Spinal cord (tissue), 10 donors: ENCODE measurements around the gene EPB42. TPM values are rescaled to one million over a fixed set of nuclear protein-coding genes. Genes with fewer than 3 reads are reported as not detected.

ENCODE experiments used
- DNase-seq, 6 donors: peaks; one replicate each; pipeline versions ENCODE4 v3.0.0 to v3.0.0-alpha.2; 2013 to 2015; ENCODE audit warnings: low spot score in 6 of 6, low read depth in 4 of 6
- H3K27ac ChIP-seq: one replicate; pipeline ENCODE4 v1.5.1; 2013; ENCODE audit warnings: low read depth, low read length, control low read depth
- H3K27me3 ChIP-seq: one replicate; pipeline ENCODE4 v1.6.1; 2013; ENCODE audit warnings: low read length; ENCODE audit not compliant: control insufficient read depth, insufficient read depth
- H3K36me3 ChIP-seq: one replicate; pipeline ENCODE4 v1.6.1; 2013; ENCODE audit warnings: low read length; ENCODE audit not compliant: control insufficient read depth, insufficient read depth
- H3K4me1 ChIP-seq: one replicate; pipeline ENCODE4 v1.6.1; 2013; ENCODE audit warnings: low read length; ENCODE audit not compliant: control insufficient read depth, insufficient read depth
- H3K4me3 ChIP-seq: one replicate; pipeline ENCODE4 v1.5.1; 2013; ENCODE audit warnings: low read depth, low read length, control low read depth
- H3K9me3 ChIP-seq: one replicate; pipeline ENCODE4 v1.6.1; 2013; ENCODE audit warnings: low read length; ENCODE audit not compliant: control insufficient read depth, insufficient read depth
- WGBS: methylation state at CpG from one replicate; pipeline ENCODE4 v1.1.5; 2013; ENCODE audit warnings: missing lambda C conversion rate; ENCODE audit not compliant: insufficient coverage; 5-methylcytosine and 5-hydroxymethylcytosine counted together
- polyA plus RNA-seq, 2 donors: library from polyadenylated mRNA; unstranded; fragments of 120-200 nt; gene quantifications; one replicate each; pipeline ENCODE4 v1.2.1, GENCODE V29; 2013; ENCODE audit not compliant: insufficient read length in 2 of 2
- total RNA-seq, 2 donors: library from RNA; depleted of rRNA in 1 of 2; stranded (reverse); fragments of 120-200 nt in 1 of 2; fragments of >200 nt in 1 of 2; gene quantifications; one replicate each; pipeline versions ENCODE4 v1.2.3 to v1.2.4, GENCODE V29; 2013 to 2014
- donor health status: healthy.

The EPB42 gene
- total and polyA plus RNA-seq, 4 donors, result 1.2 to 9.5 (median 3.4) TPM

- no peak for DNase-seq
- no peak overlapping the region for H3K27ac ChIP-seq
- no peaks in the 10 kb centered on the region for H3K9me3 ChIP-seq
- no peak overlapping the region for H3K4me3 ChIP-seq
- H3K27me3 ChIP-seq, result no peaks in the 10 kb centered on the region
- peaks cover 9% of the 10 kb centered on the region for H3K4me1 ChIP-seq
- no peaks in the 10 kb centered on the region for H3K36me3 ChIP-seq
- WGBS, result 75% methylated on average over 2 of the region's 2 CpGs
These were observed 34.6 kb upstream of the EPB42 start for GRCh38 chr15:43255376-43255775.

GRCh38 chr15:43253431-43254403 lies 32.9 kb upstream of the EPB42 start:
- Histone ChIP-seq H3K27ac (no peak overlapping the region), H3K4me1 (peaks cover 9% of the 10 kb centered on the region), H3K9me3 (no peaks in the 10 kb centered on the region), H3K27me3 (no peaks in the 10 kb centered on the region), H3K4me3 (no peak overlapping the region), H3K36me3 (no peaks in the 10 kb centered on the region)
- 63% methylated on average over 7 of the region's 15 CpGs for WGBS
- DNase-seq, result peak in 3 of 6 donors; percentile 22 to 54 (median 50)

- Histone ChIP-seq H3K27me3 (no peaks in the 10 kb centered on the region), H3K4me1 (peaks cover 9% of the 10 kb centered on the region), H3K9me3 (no peaks in the 10 kb centered on the region), H3K36me3 (no peaks in the 10 kb centered on the region), H3K4me3 (no peak overlapping the region), H3K27ac (no peak overlapping the region)
- no peak for DNase-seq
- 92% methylated on average over 4 of the region's 4 CpGs for WGBS
These were observed 31.0 kb upstream of the EPB42 start for GRCh38 chr15:43251871-43252250.

GRCh38 chr15:43251185-43251870 lies 30.5 kb upstream of the EPB42 start:
- 91% methylated on average over 4 of the region's 8 CpGs for WGBS
- H3K9me3 ChIP-seq, result no peaks in the 10 kb centered on the region
- H3K4me1 ChIP-seq, result peaks cover 9% of the 10 kb centered on the region
- no peak overlapping the region for H3K4me3 ChIP-seq
- H3K27ac ChIP-seq, result no peak overlapping the region
- DNase-seq, result no peak
- H3K36me3 ChIP-seq, result no peaks in the 10 kb centered on the region
- no peaks in the 10 kb centered on the region for H3K27me3 ChIP-seq

- Histone ChIP-seq H3K27ac (no peak overlapping the region), H3K9me3 (no peaks in the 10 kb centered on the region), H3K4me3 (no peak overlapping the region), H3K27me3 (no peaks in the 10 kb centered on the region), H3K36me3 (no peaks in the 10 kb centered on the region), H3K4me1 (peaks cover 9% of the 10 kb centered on the region)
- DNase-seq, result no peak
- WGBS, result 85% methylated on average over 1 of the region's 2 CpGs
These were observed 30.0 kb upstream of the EPB42 start for GRCh38 chr15:43250785-43251184.

GRCh38 chr15:43249699-43250203 lies 28.9 kb upstream of the EPB42 start:
- peaks cover 9% of the 10 kb centered on the region for H3K4me1 ChIP-seq
- no peak for DNase-seq
- H3K9me3 ChIP-seq, result no peaks in the 10 kb centered on the region
- no peak overlapping the region for H3K4me3 ChIP-seq
- H3K36me3 ChIP-seq, result no peaks in the 10 kb centered on the region
- no peaks in the 10 kb centered on the region for H3K27me3 ChIP-seq
- H3K27ac ChIP-seq, result no peak overlapping the region
- 46% methylated on average over 4 of the region's 5 CpGs for WGBS

- WGBS, result 100% methylated on average over 1 of the region's 2 CpGs
These were observed 28.4 kb upstream of the EPB42 start for GRCh38 chr15:43249236-43249635.

GRCh38 chr15:43246261-43246774 lies 25.5 kb upstream of the EPB42 start:
- DNase-seq, result no peak
- Histone ChIP-seq H3K27me3 (no peaks in the 10 kb centered on the region), H3K9me3 (no peaks in the 10 kb centered on the region), H3K27ac (no peak overlapping the region), H3K4me1 (no peaks in the 10 kb centered on the region), H3K36me3 (no peaks in the 10 kb centered on the region), H3K4me3 (no peak overlapping the region)
- WGBS, result 80% methylated on average over 3 of the region's 6 CpGs

More at GRCh38 chr15:43249236-43249635, 28.4 kb upstream of the EPB42 start:
- Histone ChIP-seq H3K4me1 (peaks cover 8% of the 10 kb centered on the region), H3K36me3 (no peaks in the 10 kb centered on the region), H3K9me3 (no peaks in the 10 kb centered on the region), H3K27me3 (no peaks in the 10 kb centered on the region), H3K27ac (no peak overlapping the region), H3K4me3 (no peak overlapping the region)
- no peak for DNase-seq

- no peaks in the 10 kb centered on the region for H3K9me3 ChIP-seq
- H3K27me3 ChIP-seq, result no peaks in the 10 kb centered on the region
- DNase-seq, result no peak
- H3K4me3 ChIP-seq, result no peak overlapping the region
- WGBS, result 91% methylated on average over 4 of the region's 4 CpGs
- no peak overlapping the region for H3K27ac ChIP-seq
- H3K4me1 ChIP-seq, result no peaks in the 10 kb centered on the region
- no peaks in the 10 kb centered on the region for H3K36me3 ChIP-seq
These were observed 23.3 kb upstream of the EPB42 start for GRCh38 chr15:43244092-43244491.
